Measurements from ENCODE around the gene MAMDC2. TPM values are rescaled to one million over a fixed set of nuclear protein-coding genes. Genes with fewer than 3 reads are reported as not detected.
"Not testable (repeated sequence)": the region's sequence is repeated elsewhere in the genome, so short reads cannot be mapped to it uniquely, and the experiment has no call there.

The MAMDC2 gene
- total RNA-seq, 1 experiment from 2014 or later: 1.2 TPM

GRCh38 chr9:70204743-70205142, 161.1 kb downstream of the MAMDC2 start:
- H3K9me2 ChIP-seq (ENCODE audit: insufficient read depth); DNase-seq (ENCODE audit: low read depth, low spot score); RAD21 ChIA-PET (ENCODE audit: low non-redundant PET in 1 of 2, low total read pairs in 2 of 2, uncharacterized antibody in 2 of 2, unreplicated experiment in 2 of 2); H3K4me1 ChIP-seq (ENCODE audit: control insufficient read depth in 1 of 2, insufficient read depth in 2 of 2, low read length in 2 of 2); H3K27me3 ChIP-seq (ENCODE audit: insufficient read depth, low read length); H3K36me3 ChIP-seq (ENCODE audit: control insufficient read depth in 1 of 2, insufficient read depth in 2 of 2, low read length in 2 of 2); CTCF ChIA-PET; H4K20me1 ChIP-seq (ENCODE audit: insufficient read depth); POLR2A ChIA-PET; BruUV-seq (replicated peaks); H3K4me3 ChIP-seq (replicated peaks in 1 of 2; ENCODE audit: low read depth in 1 of 2, low read length in 2 of 2); H3K27ac ChIP-seq (ENCODE audit: low read depth, low read length); H3K79me2 ChIP-seq (ENCODE audit: insufficient read depth, low read length); intact Hi-C loops (cut with micrococcal nuclease); H2AFZ ChIP-seq (ENCODE audit: low read depth, low read length, poor library complexity, severe bottlenecking); H3K9me3 ChIP-seq (ENCODE audit: control insufficient read depth in 1 of 2, insufficient read depth in 1 of 2, low read depth in 1 of 2, low read length in 2 of 2); ATAC-seq; H3K9ac ChIP-seq (ENCODE audit: low read length); H3K4me2 ChIP-seq (ENCODE audit: low read length): not testable (repeated sequence)

- ChIA-PET RAD21 (ENCODE audit: low non-redundant PET in 1 of 2, low total read pairs in 2 of 2, uncharacterized antibody in 2 of 2, unreplicated experiment in 2 of 2) (no interaction called here), CTCF (no interaction called here), POLR2A (no interaction called here)
- no peak for TF ChIP-seq ZNF274 (IDR thresholded peaks at IDR 0.05; ENCODE audit: low read depth, low read length)
- no peak for TF ChIP-seq EZH2 (IDR thresholded peaks at IDR 0.05)
- TF ChIP-seq POLR2AphosphoS5 (IDR thresholded peaks at IDR 0.05; ENCODE audit: low read depth, low read length): no peak
- no peak for TF ChIP-seq POLR2A (IDR thresholded peaks at IDR 0.05; ENCODE audit: borderline replicate concordance, extremely low read depth, insufficient read depth, insufficient read length)
- no peak for TF ChIP-seq ATF3 (IDR thresholded peaks at IDR 0.05)
- TF ChIP-seq ELF1 (IDR thresholded peaks at IDR 0.05; ENCODE audit: borderline replicate concordance, low read depth): no peak
- TF ChIP-seq EZH2phosphoT487 (IDR thresholded peaks at IDR 0.05; ENCODE audit: borderline replicate concordance): no peak
- no peak for TF ChIP-seq JUND (IDR thresholded peaks at IDR 0.05)
- TF ChIP-seq, protein P1, sequence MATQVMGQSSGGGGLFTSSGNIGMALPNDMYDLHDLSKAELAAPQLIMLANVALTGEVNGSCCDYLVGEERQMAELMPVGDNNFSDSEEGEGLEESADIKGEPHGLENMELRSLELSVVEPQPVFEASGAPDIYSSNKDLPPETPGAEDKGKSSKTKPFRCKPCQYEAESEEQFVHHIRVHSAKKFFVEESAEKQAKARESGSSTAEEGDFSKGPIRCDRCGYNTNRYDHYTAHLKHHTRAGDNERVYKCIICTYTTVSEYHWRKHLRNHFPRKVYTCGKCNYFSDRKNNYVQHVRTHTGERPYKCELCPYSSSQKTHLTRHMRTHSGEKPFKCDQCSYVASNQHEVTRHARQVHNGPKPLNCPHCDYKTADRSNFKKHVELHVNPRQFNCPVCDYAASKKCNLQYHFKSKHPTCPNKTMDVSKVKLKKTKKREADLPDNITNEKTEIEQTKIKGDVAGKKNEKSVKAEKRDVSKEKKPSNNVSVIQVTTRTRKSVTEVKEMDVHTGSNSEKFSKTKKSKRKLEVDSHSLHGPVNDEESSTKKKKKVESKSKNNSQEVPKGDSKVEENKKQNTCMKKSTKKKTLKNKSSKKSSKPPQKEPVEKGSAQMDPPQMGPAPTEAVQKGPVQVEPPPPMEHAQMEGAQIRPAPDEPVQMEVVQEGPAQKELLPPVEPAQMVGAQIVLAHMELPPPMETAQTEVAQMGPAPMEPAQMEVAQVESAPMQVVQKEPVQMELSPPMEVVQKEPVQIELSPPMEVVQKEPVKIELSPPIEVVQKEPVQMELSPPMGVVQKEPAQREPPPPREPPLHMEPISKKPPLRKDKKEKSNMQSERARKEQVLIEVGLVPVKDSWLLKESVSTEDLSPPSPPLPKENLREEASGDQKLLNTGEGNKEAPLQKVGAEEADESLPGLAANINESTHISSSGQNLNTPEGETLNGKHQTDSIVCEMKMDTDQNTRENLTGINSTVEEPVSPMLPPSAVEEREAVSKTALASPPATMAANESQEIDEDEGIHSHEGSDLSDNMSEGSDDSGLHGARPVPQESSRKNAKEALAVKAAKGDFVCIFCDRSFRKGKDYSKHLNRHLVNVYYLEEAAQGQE (IDR thresholded peaks at IDR 0.05; ENCODE audit: low read depth): no peak
- no peak for TF ChIP-seq EGR1 (IDR thresholded peaks at IDR 0.05; ENCODE audit: low read depth)
- TF ChIP-seq RAD21 (IDR thresholded peaks at IDR 0.05; ENCODE audit: low read depth): no peak
- TF ChIP-seq ZBTB33 (IDR thresholded peaks at IDR 0.05; ENCODE audit: extremely low read depth, insufficient replicate concordance, low read length): no peak
- no peak for TF ChIP-seq ZFX (IDR thresholded peaks at IDR 0.05)
- no peak for TF ChIP-seq FOSL1 (IDR thresholded peaks at IDR 0.05; ENCODE audit: low read depth)
- TF ChIP-seq CBX3 (IDR thresholded peaks at IDR 0.05; ENCODE audit: low read depth): no peak
- Histone ChIP-seq H3K4me3 (replicated peaks in 1 of 2; ENCODE audit: low read depth in 1 of 2, low read length in 2 of 2) (no peak overlapping the region), H3K4me1 (ENCODE audit: control insufficient read depth in 1 of 2, insufficient read depth in 2 of 2, low read length in 2 of 2) (no peaks in the 10 kb centered on the region), H4K20me1 (ENCODE audit: insufficient read depth) (no peaks in the 10 kb centered on the region), H2AFZ (ENCODE audit: low read depth, low read length, poor library complexity, severe bottlenecking) (no peak overlapping the region), H3K36me3 (ENCODE audit: control insufficient read depth in 1 of 2, insufficient read depth in 2 of 2, low read length in 2 of 2) (no peaks in the 10 kb centered on the region), H3K9me3 (ENCODE audit: control insufficient read depth in 1 of 2, insufficient read depth in 1 of 2, low read depth in 1 of 2, low read length in 2 of 2) (no peaks in the 10 kb centered on the region), H3K27ac (ENCODE audit: low read depth, low read length) (no peak overlapping the region), H3K4me2 (ENCODE audit: low read length) (no peak overlapping the region), H3K79me2 (ENCODE audit: insufficient read depth, low read length) (no peaks in the 10 kb centered on the region), H3K9me2 (ENCODE audit: insufficient read depth) (no peaks in the 10 kb centered on the region), H3K27me3 (ENCODE audit: insufficient read depth, low read length) (no peaks in the 10 kb centered on the region), H3K9ac (ENCODE audit: low read length) (no peak overlapping the region)
- DNase-seq (ENCODE audit: low read depth, low spot score): no peak
- intact Hi-C loops (cut with micrococcal nuclease): no loop called here
- no peak for ATAC-seq
- BruUV-seq (replicated peaks): no TSS peak
These were observed 161.8 kb downstream of the MAMDC2 start for GRCh38 chr9:70205366-70206020.

Data from HCT116 (cell line).